Transverse colon (tissue), 4 donors: ENCODE results near the gene GALNT17.

ENCODE experiments used
- EP300 ChIP-seq: sonication (generic); formaldehyde crosslinking; IDR thresholded peaks from one replicate; pipeline ENCODE4 v1.6.1; 2017; ENCODE audit warnings: antibody characterized with exemption, low read depth
- POLR2AphosphoS5 ChIP-seq, 3 donors: sonication (generic); formaldehyde crosslinking; IDR thresholded peaks; one replicate each; pipeline ENCODE4 v1.6.1; 2016; ENCODE audit warnings: antibody characterized with exemption in 3 of 3
- TF ChIP-seq, protein P1 (sequence below), 5 experiments: fragments of 200-600 bp in 3 of 5; fragments of 450-650 bp in 2 of 5; sonication (generic) in 3 of 5; IDR thresholded peaks; 1 replicate in 2 of 5; 2 replicates in 3 of 5; pipeline ENCODE4 v1.5.1; 2016 to 2017; ENCODE audit warnings: antibody characterized with exemption in 5 of 5, inconsistent platforms in 3 of 5, mild to moderate bottlenecking in 2 of 5, moderate library complexity in 1 of 5

DNA sequence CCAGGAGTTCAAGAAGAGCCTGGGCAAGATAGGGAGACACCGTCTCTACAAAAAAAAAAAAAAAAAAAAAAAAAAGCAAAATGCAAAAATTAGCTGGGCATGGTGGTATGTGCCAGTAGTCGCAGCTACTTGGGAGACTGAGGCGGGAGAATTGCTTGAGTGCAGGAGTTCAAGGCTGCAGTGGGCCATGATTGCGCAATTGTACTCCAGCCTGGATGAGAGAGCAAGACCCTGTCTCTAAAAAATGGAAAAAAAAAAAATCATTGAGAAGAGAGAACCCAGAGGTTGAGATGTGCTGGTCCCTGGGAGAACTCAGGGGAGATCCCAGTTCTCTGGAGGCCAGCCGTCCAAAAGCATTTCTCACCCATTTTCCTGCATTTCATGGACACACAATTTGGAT lies 95.2 kb downstream of the GALNT17 start:
- TF ChIP-seq, protein P1, sequence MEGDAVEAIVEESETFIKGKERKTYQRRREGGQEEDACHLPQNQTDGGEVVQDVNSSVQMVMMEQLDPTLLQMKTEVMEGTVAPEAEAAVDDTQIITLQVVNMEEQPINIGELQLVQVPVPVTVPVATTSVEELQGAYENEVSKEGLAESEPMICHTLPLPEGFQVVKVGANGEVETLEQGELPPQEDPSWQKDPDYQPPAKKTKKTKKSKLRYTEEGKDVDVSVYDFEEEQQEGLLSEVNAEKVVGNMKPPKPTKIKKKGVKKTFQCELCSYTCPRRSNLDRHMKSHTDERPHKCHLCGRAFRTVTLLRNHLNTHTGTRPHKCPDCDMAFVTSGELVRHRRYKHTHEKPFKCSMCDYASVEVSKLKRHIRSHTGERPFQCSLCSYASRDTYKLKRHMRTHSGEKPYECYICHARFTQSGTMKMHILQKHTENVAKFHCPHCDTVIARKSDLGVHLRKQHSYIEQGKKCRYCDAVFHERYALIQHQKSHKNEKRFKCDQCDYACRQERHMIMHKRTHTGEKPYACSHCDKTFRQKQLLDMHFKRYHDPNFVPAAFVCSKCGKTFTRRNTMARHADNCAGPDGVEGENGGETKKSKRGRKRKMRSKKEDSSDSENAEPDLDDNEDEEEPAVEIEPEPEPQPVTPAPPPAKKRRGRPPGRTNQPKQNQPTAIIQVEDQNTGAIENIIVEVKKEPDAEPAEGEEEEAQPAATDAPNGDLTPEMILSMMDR (IDR thresholded peaks at IDR 0.05), result no peak
- TF ChIP-seq POLR2AphosphoS5 (IDR thresholded peaks at IDR 0.05) (no peak), EP300 (no peak)
